DMS53 treated with DMSO at 0.1 percent for 48 hours (cell line): Measurements from ENCODE around the gene MKNK1.
A peak's percentile ranks its signal among the peaks of the same experiment; 100 is the strongest.

Experiments used
- DNase-seq: peaks from one replicate; lab custom pipeline; 2025; ENCODE audit not compliant: unreplicated experiment; lab: John Stamatoyannopoulos, UW

The MKNK1 gene

GRCh38 chr1:46568461-46568891, 35.6 kb downstream of the MKNK1 start:
- no peak for DNase-seq

GRCh38 chr1:46563341-46563740, 40.7 kb downstream of the MKNK1 start:
- DNase-seq, result no peak

GRCh38 chr1:46562498-46562897, 41.6 kb downstream of the MKNK1 start:
- no peak for DNase-seq

GRCh38 chr1:46558966-46559365, 45.1 kb downstream of the MKNK1 start:
- DNase-seq, result no peak

GRCh38 chr1:46558141-46558963, 45.7 kb downstream of the MKNK1 start:
- DNase-seq, result no peak

- DNase-seq, result no peak
These were observed 46.7 kb downstream of the MKNK1 start for GRCh38 chr1:46557403-46557802.

- DNase-seq, result no peak
These were observed 47.2 kb downstream of the MKNK1 start for GRCh38 chr1:46556822-46557221.

GRCh38 chr1:46555826-46556619, 48.0 kb downstream of the MKNK1 start:
- DNase-seq, result no peak

- DNase-seq, result no peak
These were observed 49.3 kb downstream of the MKNK1 start for GRCh38 chr1:46554597-46555381.

GRCh38 chr1:46554236-46554596, 49.9 kb downstream of the MKNK1 start:
- no peak for DNase-seq

GRCh38 chr1:46553506-46553905, 50.6 kb downstream of the MKNK1 start:
- no peak for DNase-seq

GRCh38 chr1:46552357-46553237, 51.5 kb downstream of the MKNK1 start:
- DNase-seq, result no peak

GRCh38 chr1:46551597-46552095, 52.4 kb downstream of the MKNK1 start, which contains the start of gene KNCN:
KNCN (minus strand) TSS chr1:46551647; CDS start chr1:46551215, 432 bp downstream.
- no peak for DNase-seq

- DNase-seq, result no peak
These were observed 53.3 kb downstream of the MKNK1 start for GRCh38 chr1:46550751-46551231.

- DNase-seq, result peak; percentile 59
These were observed 54.1 kb downstream of the MKNK1 start for GRCh38 chr1:46549697-46550681.

- peak; percentile 79 for DNase-seq
These were observed 56.3 kb downstream of the MKNK1 start for GRCh38 chr1:46547481-46548383.

GRCh38 chr1:46546210-46546609, 57.9 kb downstream of the MKNK1 start:
- no peak for DNase-seq

- no peak for DNase-seq
These were observed 58.3 kb downstream of the MKNK1 start for GRCh38 chr1:46545784-46546183.
